HUDEP-2 (cell line): Measurements from ENCODE around the gene SLAMF7.
"Not testable (repeated sequence)": the region's sequence is repeated elsewhere in the genome, so short reads cannot be mapped to it uniquely, and the experiment has no call there.

Experiments used
- DNase-seq, 76 experiments: peaks; one replicate each; lab custom pipeline; 2025; ENCODE audit not compliant: unreplicated experiment in 76 of 76; lab: John Stamatoyannopoulos, UW

The SLAMF7 gene, protein sequence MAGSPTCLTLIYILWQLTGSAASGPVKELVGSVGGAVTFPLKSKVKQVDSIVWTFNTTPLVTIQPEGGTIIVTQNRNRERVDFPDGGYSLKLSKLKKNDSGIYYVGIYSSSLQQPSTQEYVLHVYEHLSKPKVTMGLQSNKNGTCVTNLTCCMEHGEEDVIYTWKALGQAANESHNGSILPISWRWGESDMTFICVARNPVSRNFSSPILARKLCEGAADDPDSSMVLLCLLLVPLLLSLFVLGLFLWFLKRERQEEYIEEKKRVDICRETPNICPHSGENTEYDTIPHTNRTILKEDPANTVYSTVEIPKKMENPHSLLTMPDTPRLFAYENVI

DNA sequence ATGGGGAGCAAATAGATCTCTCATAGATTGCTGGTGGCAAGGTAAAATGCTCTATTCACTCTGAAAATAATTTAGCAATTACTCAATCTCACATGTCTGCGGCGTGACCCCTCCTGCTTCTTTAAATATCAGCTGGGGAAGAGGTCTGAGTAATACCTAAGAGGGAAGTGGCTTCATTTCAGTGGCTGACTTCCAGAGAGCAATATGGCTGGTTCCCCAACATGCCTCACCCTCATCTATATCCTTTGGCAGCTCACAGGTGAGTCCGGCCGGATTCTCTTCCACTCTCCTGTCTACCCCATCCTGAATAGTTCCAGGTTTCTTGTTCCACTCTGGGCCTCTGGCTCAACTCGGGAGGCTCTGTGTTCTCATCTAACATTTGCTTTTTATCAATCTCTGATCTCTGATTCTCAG is at the start of gene SLAMF7:
SLAMF7 (plus strand) TSS at position 150 of the 414 bp plus-strand sequence; CDS start at position 205, 55 bp downstream.
- DNase-seq: no peak

GRCh38 chr1:160692390-160692789 is 46.7 kb upstream of the SLAMF7 start:
- peak in 17 of 76 experiments; percentile 1 to 45 (median 10) for DNase-seq

- DNase-seq: no peak
These were observed 36.9 kb upstream of the SLAMF7 start for GRCh38 chr1:160702100-160702499.

DNA sequence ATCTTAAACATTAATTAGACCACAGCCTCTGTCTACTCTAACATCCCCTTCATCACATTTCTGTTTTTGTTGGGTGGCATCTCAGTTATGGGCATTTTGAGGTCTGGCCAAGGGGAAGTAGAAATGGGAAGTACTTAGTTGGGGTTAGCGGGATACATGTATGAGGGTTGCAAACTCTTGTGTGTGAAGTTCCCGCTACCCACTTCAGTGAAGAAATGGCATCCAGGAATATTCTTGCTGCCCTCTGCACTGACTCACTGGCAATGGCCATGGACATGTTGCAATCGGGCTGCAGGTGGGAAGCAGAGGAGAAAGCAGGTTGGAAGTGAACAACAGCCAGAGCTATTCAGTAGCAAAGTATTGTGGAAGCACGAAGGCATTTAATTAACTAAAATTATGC is 34.8 kb upstream of the SLAMF7 start:
- no peak for DNase-seq

DNA sequence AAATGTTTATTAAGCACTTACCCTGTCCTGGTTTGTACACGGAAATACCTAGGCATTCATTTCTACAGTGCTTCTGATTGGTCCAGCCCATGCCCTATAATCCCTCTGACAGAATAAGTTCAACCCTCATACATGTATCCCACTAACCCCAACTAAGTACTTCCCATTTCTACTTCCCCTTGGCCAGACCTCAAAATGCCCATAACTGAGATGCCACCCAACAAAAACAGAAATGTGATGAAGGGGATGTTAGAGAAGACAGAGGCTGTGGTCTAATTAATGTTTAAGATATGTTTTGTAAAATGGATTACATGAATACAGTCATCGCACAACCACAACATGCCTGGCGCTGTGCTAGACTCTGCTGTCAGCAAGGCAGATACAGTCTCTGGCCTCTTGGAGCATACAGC is 33.8 kb upstream of the SLAMF7 start:
- DNase-seq: not testable (repeated sequence)

DNA sequence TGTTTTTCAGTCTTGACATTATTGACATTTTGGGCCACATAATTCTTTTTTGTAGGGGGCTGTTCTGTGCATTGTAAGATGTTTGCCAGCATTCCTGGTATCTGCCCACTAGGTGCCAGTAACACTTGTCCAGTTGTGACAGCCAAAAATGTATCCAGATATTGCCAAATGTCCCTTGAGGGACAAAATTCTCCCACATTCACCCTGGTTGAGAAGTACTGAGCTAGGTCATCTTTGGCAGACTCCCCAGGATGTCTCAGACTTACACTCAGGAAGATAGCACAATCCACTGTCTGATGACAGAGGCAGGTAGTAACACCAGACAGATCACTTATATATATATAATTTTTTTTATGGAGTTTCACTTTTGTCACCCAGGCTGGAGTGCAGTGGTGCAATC is 33.3 kb upstream of the SLAMF7 start:
- no peak for DNase-seq

DNA sequence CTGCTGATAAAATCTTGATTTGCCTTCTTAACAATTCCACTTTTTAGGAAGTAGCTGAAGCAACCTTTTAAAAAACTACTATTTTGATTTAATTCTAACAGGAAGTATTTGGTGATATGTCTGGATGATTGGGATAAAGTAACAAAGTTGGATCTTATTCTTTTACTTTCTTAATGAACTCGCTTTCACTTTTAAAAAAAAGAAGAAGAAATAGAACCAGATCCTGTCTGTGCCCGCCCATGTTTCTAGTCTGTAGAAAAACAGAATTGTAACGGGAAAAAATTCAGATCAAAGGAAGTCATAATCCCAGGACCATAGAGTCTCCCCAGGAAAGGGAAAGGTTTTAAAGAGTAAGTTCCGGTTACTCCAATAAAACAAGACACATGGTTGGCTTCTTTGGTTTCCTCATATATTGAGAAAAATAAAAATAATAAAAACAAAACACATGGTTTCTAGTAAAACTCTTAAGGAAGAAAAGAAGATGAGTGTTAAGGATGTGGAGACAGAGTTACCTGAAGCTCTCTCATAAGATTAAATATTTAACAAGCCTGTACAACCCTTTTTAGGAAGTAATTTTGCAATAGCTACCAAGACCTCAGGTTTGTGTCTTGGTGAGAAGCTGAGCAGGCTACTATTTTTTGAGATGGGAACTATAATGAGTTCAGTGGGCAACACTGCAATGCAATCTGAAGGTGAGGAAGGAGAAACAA is 32.4 kb upstream of the SLAMF7 start:
- no peak for DNase-seq

- DNase-seq: no peak
These were observed 31.6 kb upstream of the SLAMF7 start for GRCh38 chr1:160707236-160708064.

DNA sequence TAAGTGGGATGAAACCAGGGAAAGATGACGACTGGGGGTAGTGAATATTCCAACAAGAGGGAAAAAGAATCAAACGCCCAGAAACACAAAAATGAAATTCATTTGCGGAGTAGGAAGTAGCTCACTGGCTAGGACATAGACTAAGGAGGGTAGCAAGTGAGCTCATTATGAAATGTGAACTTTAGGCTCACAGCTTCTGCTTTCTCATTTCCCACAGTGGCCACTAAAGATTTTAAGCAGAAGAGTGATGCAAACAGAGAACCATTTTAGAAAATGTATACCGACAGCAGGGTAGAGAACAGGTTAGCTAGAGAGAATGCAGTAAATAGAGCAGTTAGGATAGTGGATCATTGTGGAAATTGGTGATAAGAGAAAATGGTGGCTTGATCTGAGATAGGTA is 30.9 kb upstream of the SLAMF7 start:
- DNase-seq: no peak

DNA sequence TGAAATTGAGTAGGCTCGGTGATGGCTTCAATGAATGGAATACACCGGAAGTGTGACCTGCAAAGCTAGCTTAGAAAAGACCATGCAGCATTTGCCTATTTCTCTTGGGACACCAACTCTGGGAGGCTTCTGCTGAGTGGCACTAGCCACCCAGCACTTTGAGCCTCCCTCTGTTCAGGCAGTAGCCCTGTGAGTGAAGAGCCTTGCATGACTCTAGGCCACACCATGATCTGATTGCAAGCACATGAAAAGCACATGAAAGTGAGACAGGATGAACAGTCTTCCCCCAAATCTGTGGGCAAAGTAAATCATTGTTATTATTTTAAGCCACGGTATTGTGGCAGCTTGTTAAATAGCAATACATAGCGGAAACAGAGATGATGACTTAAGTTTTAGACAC is 30.2 kb upstream of the SLAMF7 start:
- DNase-seq: no peak

DNA sequence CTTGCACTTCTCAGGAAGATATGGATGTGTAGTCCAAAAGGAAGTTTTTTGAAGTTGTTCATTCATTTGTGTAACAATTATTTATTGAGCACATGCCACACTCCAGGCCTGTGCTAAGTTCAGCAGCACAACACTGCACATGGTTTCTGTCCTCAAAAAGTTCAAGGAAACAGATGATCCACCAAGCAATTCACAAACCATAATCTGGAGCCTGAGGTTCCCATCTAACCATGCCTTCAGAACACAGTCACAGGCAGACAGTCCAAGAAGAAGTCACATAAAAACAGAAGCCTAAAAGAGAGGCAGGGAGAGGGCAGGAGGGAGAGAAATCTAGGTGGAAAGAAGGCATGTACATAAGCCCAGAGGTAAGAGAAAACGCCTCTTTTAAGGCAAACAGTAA is 29.3 kb upstream of the SLAMF7 start:
- no peak for DNase-seq

- DNase-seq: no peak
These were observed 28.4 kb upstream of the SLAMF7 start for GRCh38 chr1:160710517-160711252.

GRCh38 chr1:160711276-160711601 is 27.8 kb upstream of the SLAMF7 start:
- DNase-seq: no peak

GRCh38 chr1:160711602-160712311 is 27.3 kb upstream of the SLAMF7 start, which contains the start of gene CD48:
Gene CD48, minus strand, starts transcription at chr1:160711822. Its CDS starts 59 bp downstream, at chr1:160711763.
- DNase-seq: no peak

DNA sequence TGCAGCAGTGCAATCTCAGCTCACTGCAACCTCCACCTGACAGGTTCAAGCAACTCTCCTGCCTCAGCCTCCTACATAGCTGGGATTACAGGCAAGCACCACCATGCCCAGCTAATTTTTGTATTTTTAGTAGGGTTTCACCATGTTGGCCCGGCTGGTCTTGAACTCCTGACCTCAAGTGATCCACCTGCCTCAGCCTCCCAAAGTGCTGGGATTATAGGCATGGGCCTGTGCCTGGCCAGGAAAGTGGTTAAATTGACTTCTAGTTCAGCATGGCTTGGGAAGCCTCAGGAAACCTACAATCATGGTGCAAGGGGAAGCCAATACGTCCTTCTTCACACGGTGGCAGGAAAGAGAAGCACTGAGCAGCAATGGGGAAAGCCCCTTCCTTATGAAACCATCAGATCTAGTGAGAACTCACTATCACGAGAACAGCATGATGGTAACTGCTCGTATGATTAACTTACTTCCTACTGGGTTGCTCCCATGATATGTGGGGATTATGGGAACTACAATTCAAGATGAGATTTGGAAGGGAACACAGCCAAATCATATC is 26.4 kb upstream of the SLAMF7 start:
- DNase-seq: not testable (repeated sequence)

- DNase-seq: no peak
These were observed 25.9 kb upstream of the SLAMF7 start for GRCh38 chr1:160713161-160713560.

DNA sequence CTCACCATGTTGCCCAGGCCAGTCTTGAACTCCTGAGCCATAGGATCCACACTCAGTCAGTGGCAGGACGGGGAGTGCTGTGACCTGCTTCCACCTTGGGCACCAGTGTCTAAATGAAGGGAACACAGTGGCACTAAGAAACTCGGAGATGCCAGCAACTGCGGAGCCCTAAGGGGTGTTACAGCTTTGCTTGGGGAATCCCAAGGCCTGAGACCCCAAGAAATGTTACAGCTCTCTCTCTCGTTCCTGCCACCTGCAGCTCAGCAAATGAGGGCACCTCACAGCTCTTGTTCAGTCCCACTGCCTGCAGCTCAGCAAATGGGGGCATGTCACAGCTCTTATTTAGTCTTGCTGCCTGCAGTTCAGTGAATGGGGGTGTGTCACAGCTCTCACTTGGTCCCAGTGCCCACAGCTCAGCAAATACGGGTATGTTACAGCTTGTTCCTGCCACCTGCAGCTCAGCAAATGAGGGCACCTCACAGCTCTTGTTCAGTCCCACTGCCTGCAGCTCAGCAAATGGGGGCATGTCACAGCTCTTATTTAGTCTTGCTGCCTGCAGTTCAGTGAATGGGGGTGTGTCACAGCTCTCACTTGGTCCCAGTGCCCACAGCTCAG is 24.9 kb upstream of the SLAMF7 start:
- not testable (repeated sequence) for DNase-seq

DNA sequence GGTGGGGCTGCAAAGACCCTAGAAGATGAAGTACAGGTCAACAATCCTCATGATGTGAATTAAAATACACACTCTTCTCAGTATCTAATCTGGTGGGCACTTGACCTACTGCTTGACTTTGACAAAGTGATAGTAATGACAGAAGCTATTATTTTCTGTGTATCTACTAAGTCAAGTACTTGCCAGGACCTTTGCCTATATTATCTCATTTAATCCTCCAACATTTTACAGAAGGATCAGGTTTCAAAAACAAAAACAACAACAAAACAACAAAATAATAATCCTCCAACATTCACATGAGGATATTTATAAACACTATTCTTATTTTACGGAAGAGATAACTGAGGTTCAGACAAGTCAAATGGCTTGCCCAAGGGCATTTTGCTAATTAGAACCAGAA is 23.0 kb upstream of the SLAMF7 start:
- no peak for DNase-seq

- no peak for DNase-seq
These were observed 21.7 kb upstream of the SLAMF7 start for GRCh38 chr1:160717306-160717705.
